Endothelial cell of umbilical vein (primary cell): ENCODE data around the gene CLDN7.
A peak's percentile ranks its signal among the peaks of the same experiment; 100 is the strongest.

Source experiments
- POLR2A ChIP-seq: IDR thresholded peaks from 2 replicates; pipeline ENCODE4 v1.6.1; 2012; ENCODE audit warnings: low read depth, mild to moderate bottlenecking, control low read depth, low read length
- POLR2AphosphoS5 ChIP-seq: IDR thresholded peaks from 2 replicates; pipeline ENCODE4 v1.6.1; 2012; ENCODE audit warnings: low read depth, mild to moderate bottlenecking, control low read depth, low read length, moderate library complexity; ENCODE audit not compliant: insufficient read depth
- TF ChIP-seq, protein P1 (sequence below), 2 donors: IDR thresholded peaks; 1 replicate in 1 of 2; 2 replicates in 1 of 2; pipeline ENCODE4 v1.5.1; 2011; ENCODE audit warnings: low read length in 2 of 2, mild to moderate bottlenecking in 2 of 2, moderate library complexity in 2 of 2, control low read depth in 1 of 2, inconsistent platforms in 1 of 2, low read depth in 1 of 2; ENCODE audit not compliant: insufficient read depth in 1 of 2; ENCODE audit errors: extremely low read depth in 1 of 2

DNA sequence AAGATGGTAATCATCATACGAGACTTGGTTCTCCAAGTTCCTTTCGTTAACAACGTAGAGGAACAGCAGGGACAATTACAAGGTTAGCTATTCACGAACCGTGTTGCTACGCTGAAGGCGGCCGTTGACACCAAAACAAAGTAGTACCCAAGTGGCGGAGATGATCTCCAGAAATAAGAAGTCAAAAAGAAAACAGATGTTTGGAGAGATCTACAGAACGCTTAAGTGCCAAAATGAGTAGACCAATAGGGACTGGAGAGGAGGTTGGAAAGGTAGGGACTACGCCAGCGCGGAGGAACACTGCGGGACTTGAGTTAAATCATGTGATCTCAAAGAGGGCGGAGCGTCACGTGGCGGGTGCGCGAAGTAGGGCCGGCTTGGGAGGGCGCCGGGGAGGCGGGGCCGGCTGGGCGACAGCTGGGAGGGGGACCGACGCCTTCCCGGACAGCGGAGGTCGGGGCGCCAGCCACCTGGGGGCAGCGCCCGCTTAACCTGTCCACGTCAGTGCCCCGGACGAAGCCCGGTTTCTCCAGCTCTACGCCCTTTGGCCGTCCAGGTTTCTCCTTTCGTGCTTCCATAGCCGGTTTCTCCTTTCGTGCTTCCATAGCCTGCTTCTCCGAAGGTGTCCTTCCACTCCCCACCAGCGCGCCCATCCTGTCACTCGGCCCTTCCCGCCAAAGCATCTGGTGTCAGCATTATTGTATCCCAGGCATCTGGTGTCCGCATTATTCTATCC, 19.4 kb downstream of the CLDN7 start:
- TF ChIP-seq, protein P1, sequence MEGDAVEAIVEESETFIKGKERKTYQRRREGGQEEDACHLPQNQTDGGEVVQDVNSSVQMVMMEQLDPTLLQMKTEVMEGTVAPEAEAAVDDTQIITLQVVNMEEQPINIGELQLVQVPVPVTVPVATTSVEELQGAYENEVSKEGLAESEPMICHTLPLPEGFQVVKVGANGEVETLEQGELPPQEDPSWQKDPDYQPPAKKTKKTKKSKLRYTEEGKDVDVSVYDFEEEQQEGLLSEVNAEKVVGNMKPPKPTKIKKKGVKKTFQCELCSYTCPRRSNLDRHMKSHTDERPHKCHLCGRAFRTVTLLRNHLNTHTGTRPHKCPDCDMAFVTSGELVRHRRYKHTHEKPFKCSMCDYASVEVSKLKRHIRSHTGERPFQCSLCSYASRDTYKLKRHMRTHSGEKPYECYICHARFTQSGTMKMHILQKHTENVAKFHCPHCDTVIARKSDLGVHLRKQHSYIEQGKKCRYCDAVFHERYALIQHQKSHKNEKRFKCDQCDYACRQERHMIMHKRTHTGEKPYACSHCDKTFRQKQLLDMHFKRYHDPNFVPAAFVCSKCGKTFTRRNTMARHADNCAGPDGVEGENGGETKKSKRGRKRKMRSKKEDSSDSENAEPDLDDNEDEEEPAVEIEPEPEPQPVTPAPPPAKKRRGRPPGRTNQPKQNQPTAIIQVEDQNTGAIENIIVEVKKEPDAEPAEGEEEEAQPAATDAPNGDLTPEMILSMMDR (IDR thresholded peaks at IDR 0.05; ENCODE audit: extremely low read depth in 1 of 2, insufficient read depth in 1 of 2, low read depth in 1 of 2, low read length in 2 of 2), result no peak
- TF ChIP-seq POLR2A, result peak; percentile 89
- TF ChIP-seq POLR2AphosphoS5, result peak; percentile 93
